ENCODE results near the gene TCF3. TPM values are rescaled to one million over a fixed set of nuclear protein-coding genes. Genes with fewer than 3 reads are reported as not detected.

TCF3 gene
- total RNA-seq, 1 donor from 2014 or later: 255 TPM

GRCh38 chr19:1619094-1619439 is 33.3 kb downstream of the TCF3 start:
- H3K4me1 Mint-ChIP-seq (ENCODE audit: unreplicated experiment): no peaks in the 10 kb centered on the region
- H3K9me3 Mint-ChIP-seq (ENCODE audit: unreplicated experiment): no peaks in the 10 kb centered on the region
- no peak for DNase-seq (ENCODE audit: low spot score)
- H3K27me3 Mint-ChIP-seq (ENCODE audit: unreplicated experiment): peaks cover 11% of the 10 kb centered on the region
- peaks cover 35% of the 10 kb centered on the region for H3K36me3 Mint-ChIP-seq (ENCODE audit: low read depth, unreplicated experiment)
- no peak for TF ChIP-seq CTCF (IDR thresholded peaks at IDR 0.05; ENCODE audit: unreplicated experiment)
- no peak overlapping the region for H3K4me3 Mint-ChIP-seq (ENCODE audit: unreplicated experiment)
- H3K27ac Mint-ChIP-seq (ENCODE audit: unreplicated experiment): no peak overlapping the region

- Mint-ChIP-seq H3K9me3 (ENCODE audit: unreplicated experiment) (no peaks in the 10 kb centered on the region), H3K36me3 (ENCODE audit: low read depth, unreplicated experiment) (peaks cover 35% of the 10 kb centered on the region), H3K4me1 (ENCODE audit: unreplicated experiment) (no peaks in the 10 kb centered on the region), H3K27ac (ENCODE audit: unreplicated experiment) (peak overlapping the region; percentile 48), H3K27me3 (ENCODE audit: unreplicated experiment) (peaks cover 14% of the 10 kb centered on the region), H3K4me3 (ENCODE audit: unreplicated experiment) (no peak overlapping the region)
- peak; percentile 29 for DNase-seq (ENCODE audit: low spot score)
- TF ChIP-seq CTCF (IDR thresholded peaks at IDR 0.05; ENCODE audit: unreplicated experiment): no peak
Observed at GRCh38 chr19:1618157-1619093, 34.0 kb downstream of the TCF3 start.

- Mint-ChIP-seq H3K36me3 (ENCODE audit: low read depth, unreplicated experiment) (peaks cover 27% of the 10 kb centered on the region), H3K27ac (ENCODE audit: unreplicated experiment) (no peak overlapping the region), H3K27me3 (ENCODE audit: unreplicated experiment) (peaks cover 10% of the 10 kb centered on the region), H3K4me3 (ENCODE audit: unreplicated experiment) (peak overlapping the region; percentile 31), H3K4me1 (ENCODE audit: unreplicated experiment) (no peaks in the 10 kb centered on the region), H3K9me3 (ENCODE audit: unreplicated experiment) (no peaks in the 10 kb centered on the region)
- DNase-seq (ENCODE audit: low spot score): no peak
- no peak for TF ChIP-seq CTCF (IDR thresholded peaks at IDR 0.05; ENCODE audit: unreplicated experiment)
Observed at GRCh38 chr19:1616875-1617274, 35.5 kb downstream of the TCF3 start.

GRCh38 chr19:1616396-1616795 is 36.0 kb downstream of the TCF3 start:
- no peak for DNase-seq (ENCODE audit: low spot score)
- peaks cover 10% of the 10 kb centered on the region for H3K27me3 Mint-ChIP-seq (ENCODE audit: unreplicated experiment)
- no peaks in the 10 kb centered on the region for H3K4me1 Mint-ChIP-seq (ENCODE audit: unreplicated experiment)
- no peak for TF ChIP-seq CTCF (IDR thresholded peaks at IDR 0.05; ENCODE audit: unreplicated experiment)
- no peak overlapping the region for H3K27ac Mint-ChIP-seq (ENCODE audit: unreplicated experiment)
- peaks cover 27% of the 10 kb centered on the region for H3K36me3 Mint-ChIP-seq (ENCODE audit: low read depth, unreplicated experiment)
- H3K9me3 Mint-ChIP-seq (ENCODE audit: unreplicated experiment): no peaks in the 10 kb centered on the region
- peak overlapping the region; percentile 31 for H3K4me3 Mint-ChIP-seq (ENCODE audit: unreplicated experiment)

- peaks cover 34% of the 10 kb centered on the region for H3K36me3 Mint-ChIP-seq (ENCODE audit: low read depth, unreplicated experiment)
- peaks cover 10% of the 10 kb centered on the region for H3K27me3 Mint-ChIP-seq (ENCODE audit: unreplicated experiment)
- no peaks in the 10 kb centered on the region for H3K4me1 Mint-ChIP-seq (ENCODE audit: unreplicated experiment)
- H3K9me3 Mint-ChIP-seq (ENCODE audit: unreplicated experiment): no peaks in the 10 kb centered on the region
- H3K4me3 Mint-ChIP-seq (ENCODE audit: unreplicated experiment): peak overlapping the region; percentile 54
- no peak overlapping the region for H3K27ac Mint-ChIP-seq (ENCODE audit: unreplicated experiment)
- TF ChIP-seq CTCF (IDR thresholded peaks at IDR 0.05; ENCODE audit: unreplicated experiment): no peak
- DNase-seq (ENCODE audit: low spot score): no peak
Observed at GRCh38 chr19:1615156-1615765, 37.2 kb downstream of the TCF3 start.
